Left ventricle myocardium inferior (tissue), 1 donor: ENCODE measurements around the gene STRADA. TPM values are rescaled to one million over a fixed set of nuclear protein-coding genes. Genes with fewer than 3 reads are reported as not detected.

Experiments used
- DNase-seq: peaks from one replicate; pipeline ENCODE4 v3.0.0-alpha.2; 2020
- H3K27ac ChIP-seq: fragments of 200-600 bp; replicated peaks from 2 replicates; pipeline ENCODE4 v1.8.0; 2021
- H3K27me3 ChIP-seq: fragments of 200-600 bp; 2 replicates; pipeline ENCODE4 v1.8.0; 2021; ENCODE audit warnings: low read depth
- H3K36me3 ChIP-seq: fragments of 200-600 bp; 2 replicates; pipeline ENCODE4 v1.8.0; 2021
- H3K4me1 ChIP-seq: fragments of 200-600 bp; 2 replicates; pipeline ENCODE4 v1.8.0; 2021
- H3K4me3 ChIP-seq: fragments of 200-600 bp; 2 replicates; pipeline ENCODE4 v1.8.0; 2021; ENCODE audit warnings: mild to moderate bottlenecking, moderate library complexity
- H3K9me3 ChIP-seq: fragments of 200-600 bp; replicated peaks from 2 replicates; pipeline ENCODE4 v1.8.0; 2021
- intact Hi-C: fragments of 100-400 bp; cut with micrococcal nuclease; formaldehyde crosslinking; loops from one replicate; pipeline ENCODE4 v1.11.0; 2022
- total RNA-seq: library from RNA; stranded (reverse); fragmentation: NEBNext Ultra II Directional; extraction: Animal tissue kit (Norgen Biotek cat#: 25700); gene quantifications from one replicate; pipeline ENCODE4 v1.2.1, GENCODE V29; 2021
- TF ChIP-seq, protein P1 (sequence below): fragments of 200-600 bp; IDR thresholded peaks from 2 replicates; pipeline ENCODE4 v1.8.0; 2021; ENCODE audit warnings: antibody characterized with exemption, mild to moderate bottlenecking, borderline replicate concordance
- donor health status: DM: no; HTN: yes; CAD: no; lungs with severe emphysema.

STRADA gene
- total RNA-seq, 1 donor from 2014 or later: 14.6 TPM

DNA sequence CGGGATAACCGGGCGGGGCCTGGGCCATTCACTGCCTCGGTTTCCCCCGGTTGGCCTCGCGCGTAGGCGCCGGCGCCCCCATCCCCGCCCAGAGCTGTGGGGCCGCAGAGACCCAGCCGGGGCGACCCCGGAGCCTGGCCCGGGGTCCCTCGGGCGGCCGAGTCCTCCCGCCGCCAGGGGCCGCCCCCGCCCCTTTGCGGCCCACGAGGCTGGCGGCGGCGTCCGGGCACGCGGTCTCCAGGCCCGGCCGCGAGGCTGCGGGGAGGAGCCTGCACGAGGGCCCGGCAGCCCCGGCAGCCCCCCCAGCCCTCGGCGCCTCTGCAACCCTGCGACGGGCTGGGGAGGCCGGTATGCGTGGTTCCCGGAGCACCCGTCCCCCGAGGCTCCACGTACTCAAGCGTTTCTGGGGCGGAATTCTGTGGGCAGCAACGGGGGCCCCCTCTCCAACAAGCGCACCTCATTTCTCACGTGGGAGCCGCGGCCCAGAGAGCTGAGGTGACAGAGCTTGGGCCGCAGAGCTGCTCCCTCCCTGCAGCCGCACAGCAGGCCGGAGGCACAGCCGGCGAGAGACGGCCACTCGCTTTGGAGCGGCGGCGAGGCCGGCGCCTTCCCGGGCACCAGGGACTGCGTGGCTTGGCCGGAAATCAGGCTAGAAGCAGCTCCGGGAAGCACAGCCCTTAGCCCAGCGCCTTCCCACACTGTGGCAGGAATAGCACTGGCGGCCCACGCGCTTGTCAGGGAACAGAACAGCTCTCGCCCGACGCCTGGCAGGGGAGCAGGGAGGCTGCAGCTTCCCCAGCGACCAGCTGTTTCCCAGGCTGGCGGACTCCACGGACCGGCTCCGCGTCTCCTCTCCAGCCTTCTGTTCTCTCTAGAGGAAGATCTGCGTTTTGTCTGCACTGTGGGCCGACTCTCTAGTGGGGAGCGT is 40.8 kb downstream of the STRADA start:
- DNase-seq: peak; percentile 69
- TF ChIP-seq, protein P1, sequence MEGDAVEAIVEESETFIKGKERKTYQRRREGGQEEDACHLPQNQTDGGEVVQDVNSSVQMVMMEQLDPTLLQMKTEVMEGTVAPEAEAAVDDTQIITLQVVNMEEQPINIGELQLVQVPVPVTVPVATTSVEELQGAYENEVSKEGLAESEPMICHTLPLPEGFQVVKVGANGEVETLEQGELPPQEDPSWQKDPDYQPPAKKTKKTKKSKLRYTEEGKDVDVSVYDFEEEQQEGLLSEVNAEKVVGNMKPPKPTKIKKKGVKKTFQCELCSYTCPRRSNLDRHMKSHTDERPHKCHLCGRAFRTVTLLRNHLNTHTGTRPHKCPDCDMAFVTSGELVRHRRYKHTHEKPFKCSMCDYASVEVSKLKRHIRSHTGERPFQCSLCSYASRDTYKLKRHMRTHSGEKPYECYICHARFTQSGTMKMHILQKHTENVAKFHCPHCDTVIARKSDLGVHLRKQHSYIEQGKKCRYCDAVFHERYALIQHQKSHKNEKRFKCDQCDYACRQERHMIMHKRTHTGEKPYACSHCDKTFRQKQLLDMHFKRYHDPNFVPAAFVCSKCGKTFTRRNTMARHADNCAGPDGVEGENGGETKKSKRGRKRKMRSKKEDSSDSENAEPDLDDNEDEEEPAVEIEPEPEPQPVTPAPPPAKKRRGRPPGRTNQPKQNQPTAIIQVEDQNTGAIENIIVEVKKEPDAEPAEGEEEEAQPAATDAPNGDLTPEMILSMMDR: peak; percentile 23
- H3K4me1 ChIP-seq: peaks cover 41% of the 10 kb centered on the region
- H3K36me3 ChIP-seq: peaks cover 31% of the 10 kb centered on the region
- intact Hi-C loops: no loop called here
- no peaks in the 10 kb centered on the region for H3K9me3 ChIP-seq
- peak overlapping the region; percentile 82 for H3K27ac ChIP-seq
- H3K4me3 ChIP-seq: peak overlapping the region; percentile 74
- H3K27me3 ChIP-seq: no peaks in the 10 kb centered on the region

DNA sequence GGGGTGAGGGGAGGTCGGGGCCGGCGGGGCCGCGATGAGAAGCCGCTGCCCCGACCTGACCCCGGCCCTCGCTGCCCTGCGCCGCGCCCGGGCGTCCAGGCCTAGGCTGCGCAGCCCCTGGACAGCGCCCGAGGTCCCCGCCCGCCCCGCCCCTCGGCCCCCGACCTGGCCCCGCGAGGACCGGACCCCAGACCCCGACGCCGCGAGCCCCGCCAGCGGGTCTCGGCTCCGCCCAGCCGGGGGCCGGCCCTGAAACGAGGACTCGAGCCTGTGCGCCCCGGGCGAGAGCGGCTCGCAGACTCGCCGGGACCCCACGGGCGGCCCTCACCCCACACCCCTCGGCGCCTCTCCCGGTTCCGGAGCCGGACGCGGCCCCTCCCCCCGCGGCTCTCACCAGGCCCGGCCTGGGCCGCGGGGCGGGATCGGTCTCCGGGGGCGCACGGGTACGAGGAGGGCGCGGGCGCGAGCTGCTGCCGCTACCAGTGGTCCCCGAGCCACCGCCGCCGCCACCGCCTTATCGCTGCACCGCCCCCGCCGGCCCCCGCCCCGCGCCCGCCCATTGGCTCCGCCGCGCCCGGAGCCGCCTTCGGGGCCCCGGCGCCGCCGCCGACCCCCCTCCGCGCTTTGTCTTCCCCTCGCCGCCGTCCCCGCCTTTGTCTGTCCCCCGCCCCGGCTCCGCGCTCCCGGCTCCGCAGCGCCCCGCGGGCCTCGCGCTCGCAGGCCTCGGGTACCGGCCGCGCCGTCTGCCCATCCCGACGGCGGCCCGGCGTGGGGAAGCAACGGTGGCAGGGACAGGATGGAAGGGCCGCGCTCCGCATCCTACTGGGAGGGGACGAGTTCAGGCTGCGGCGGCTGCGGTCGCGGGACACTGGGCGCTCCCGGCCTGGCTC is 41.7 kb downstream of the STRADA start, which contains the start of gene LIMD2:
TSS of gene LIMD2 (minus strand) at position 488 of the 890 bp plus-strand sequence. CDS start 827 bp downstream, outside the sequence.
- peak within 1 kb of the TSS; percentile 82 for H3K27ac ChIP-seq
- peaks cover 41% of the 10 kb centered on the region for H3K4me1 ChIP-seq
- peak; percentile 66 for DNase-seq
- H3K27me3 ChIP-seq: no peaks in the 10 kb centered on the region
- H3K36me3 ChIP-seq: peaks cover 31% of the 10 kb centered on the region
- TF ChIP-seq, protein P1: no peak
- H3K9me3 ChIP-seq: no peaks in the 10 kb centered on the region
- intact Hi-C loops: no loop called here
- H3K4me3 ChIP-seq: peak within 1 kb of the TSS; percentile 74

DNA sequence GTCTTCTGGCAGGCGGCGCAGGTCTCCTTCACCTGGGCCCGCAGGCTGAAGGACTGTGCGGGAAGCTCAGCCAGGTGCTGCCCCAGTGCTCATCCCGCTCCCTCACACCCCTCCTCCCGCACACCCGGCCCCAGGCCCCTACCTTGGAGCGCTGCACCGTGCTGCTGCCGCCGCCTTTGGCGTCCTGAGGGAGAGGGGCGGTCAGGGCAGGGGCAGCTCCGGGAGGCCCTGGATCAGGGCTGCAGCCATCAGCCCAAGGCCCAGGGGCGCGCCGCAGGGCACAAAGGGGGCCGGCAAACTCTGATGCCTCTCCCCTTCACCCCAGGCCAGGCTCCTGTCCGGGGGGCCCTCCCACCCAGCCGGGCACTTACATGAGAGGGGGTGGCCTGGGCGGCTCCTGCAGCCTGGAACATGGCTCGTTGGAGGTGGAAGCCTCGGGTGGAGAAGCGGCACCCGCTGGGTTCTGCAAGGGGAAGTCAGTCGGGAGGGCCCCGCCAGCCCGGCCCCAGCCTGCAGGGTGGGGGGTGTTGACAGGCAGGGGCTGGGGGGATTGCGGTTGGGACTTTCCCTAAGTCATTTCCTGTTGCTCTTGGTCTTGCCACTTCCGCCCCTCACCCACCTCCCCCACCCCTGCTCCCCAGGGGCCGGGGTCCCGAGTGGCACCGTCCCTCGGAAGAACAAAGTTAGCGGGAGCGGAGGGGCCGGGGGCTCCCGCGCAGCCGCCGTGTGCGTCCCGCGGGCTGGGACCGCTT is 42.5 kb downstream of the STRADA start:
- TF ChIP-seq, protein P1: no peak
- Histone ChIP-seq H3K36me3 (peaks cover 30% of the 10 kb centered on the region), H3K9me3 (no peaks in the 10 kb centered on the region), H3K27ac (peak overlapping the region; percentile 82), H3K4me1 (peaks cover 41% of the 10 kb centered on the region), H3K27me3 (no peaks in the 10 kb centered on the region), H3K4me3 (peak overlapping the region; percentile 74)
- DNase-seq: peak; percentile 58
- intact Hi-C loops: no loop called here

DNA sequence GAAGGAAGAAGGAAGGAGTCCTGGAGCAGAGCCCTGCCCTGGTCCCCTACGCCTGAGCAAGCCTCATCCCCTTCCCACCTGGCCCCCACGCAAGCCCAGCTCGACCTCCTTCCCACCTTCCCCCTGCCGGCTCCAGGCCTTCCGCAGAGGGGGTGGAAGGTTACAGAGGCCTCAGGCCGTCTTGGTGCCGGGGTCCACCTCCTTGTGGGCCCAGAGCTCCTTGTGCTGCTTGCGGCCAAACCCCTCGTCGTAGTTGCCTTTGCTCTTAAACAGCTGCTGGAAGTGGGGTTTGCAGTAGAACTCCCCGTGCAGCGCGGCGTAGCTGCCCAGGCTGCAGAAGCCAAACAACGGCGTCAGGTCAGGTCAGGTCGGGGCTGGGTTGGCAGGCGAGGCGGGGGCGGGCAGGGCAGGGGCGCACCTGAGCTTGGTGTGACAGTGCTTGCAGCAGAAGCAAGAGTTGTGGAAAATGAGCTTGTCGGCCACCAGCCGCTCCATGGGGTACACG is 43.2 kb downstream of the STRADA start:
- peaks cover 41% of the 10 kb centered on the region for H3K4me1 ChIP-seq
- intact Hi-C loops: no loop called here

More for the DNA sequence above, 43.2 kb downstream of the STRADA start:
- H3K27me3 ChIP-seq: no peaks in the 10 kb centered on the region
- DNase-seq: no peak
- H3K4me3 ChIP-seq: peak overlapping the region; percentile 74
- no peaks in the 10 kb centered on the region for H3K9me3 ChIP-seq
- H3K27ac ChIP-seq: peak overlapping the region; percentile 82
- peaks cover 29% of the 10 kb centered on the region for H3K36me3 ChIP-seq
- TF ChIP-seq, protein P1: no peak
